GM21515 (cell line): Measurements from ENCODE around the gene PRR11.
"Not testable (repeated sequence)": the region's sequence is repeated elsewhere in the genome, so short reads cannot be mapped to it uniquely, and the experiment has no call there.

ENCODE experiments used
- ATAC-seq: cut with Tn5 transposase; IDR thresholded peaks from one replicate; pipeline ENCODE4 v1.9.1; 2021; ENCODE audit not compliant: unreplicated experiment

Gene PRR11

DNA sequence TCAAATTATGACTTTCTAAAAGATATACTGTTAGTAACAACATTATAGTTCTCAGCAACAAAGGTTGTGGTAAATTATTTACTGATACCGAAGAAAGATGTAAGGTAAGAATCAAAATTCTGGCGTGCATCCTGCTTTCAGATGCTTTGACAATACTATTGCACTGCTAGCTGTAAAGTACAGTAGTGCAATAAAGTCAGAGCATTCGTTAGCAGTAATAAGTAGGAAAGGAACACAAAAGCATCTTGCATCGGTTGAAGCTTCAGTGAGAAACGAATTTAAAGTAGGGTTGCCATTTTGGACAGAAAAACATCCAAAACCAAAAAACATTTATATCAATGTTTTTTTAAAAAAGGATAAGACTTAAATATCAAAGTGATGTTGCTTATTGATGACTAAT, 4.5 kb upstream of the PRR11 start:
- no peak for ATAC-seq

DNA sequence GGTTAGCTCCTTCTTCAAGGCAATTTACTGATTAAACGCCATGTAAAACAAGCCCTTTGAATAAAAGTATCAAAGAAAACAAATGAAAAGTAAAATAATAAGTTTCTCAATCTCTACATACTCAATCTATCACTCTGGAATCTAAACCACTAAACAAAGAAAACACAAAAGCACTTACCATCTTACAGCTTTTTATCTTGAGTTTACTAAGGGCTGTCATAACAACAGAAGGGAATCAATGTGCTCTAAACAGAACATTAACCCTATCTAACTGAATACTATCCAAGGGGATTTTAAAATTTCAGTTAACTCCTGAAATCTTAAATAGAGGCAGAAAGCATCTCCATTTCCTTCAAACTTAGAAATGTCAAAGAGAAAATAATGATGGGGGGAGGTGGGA, 4.0 kb upstream of the PRR11 start:
- no peak for ATAC-seq

DNA sequence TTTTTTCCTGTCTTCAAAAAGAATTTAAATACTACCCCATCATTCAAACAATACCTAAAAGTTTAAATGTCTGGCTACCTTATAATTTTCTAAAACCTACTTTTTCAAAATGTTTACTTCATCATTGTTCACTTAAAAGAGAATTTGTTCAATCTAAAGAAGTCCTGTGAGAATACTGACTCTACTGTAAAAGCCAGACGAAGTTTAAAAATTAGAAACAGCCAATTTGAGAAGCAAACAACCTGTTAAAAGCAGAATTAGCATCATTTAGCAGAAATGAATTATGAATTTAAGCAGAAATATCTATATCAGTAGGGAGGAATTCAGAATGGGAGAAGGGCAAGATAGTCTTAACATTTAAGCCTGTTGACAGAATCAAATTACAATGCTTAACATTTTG, 2.6 kb upstream of the PRR11 start:
- ATAC-seq = no peak

DNA sequence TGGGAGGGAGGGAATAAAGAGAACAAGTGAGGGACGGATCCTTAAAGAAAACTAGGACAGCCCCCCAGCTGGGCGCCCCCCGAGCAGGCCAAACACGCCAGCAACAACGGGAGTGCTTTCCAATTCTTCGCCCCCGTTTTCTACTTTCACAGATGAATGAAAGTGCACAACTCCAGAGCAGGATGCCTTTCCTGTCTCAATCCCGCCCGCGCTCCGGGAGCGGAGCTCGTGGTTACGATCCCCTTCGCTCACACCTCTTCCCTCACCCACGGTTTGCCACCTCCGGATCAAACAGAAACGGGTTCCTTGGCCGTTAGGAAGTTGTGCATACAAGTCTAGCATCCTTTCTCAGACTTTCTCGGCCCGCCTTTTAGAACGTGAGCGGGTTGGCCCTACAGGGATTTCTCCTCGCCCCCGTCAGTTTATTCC, 1.2 kb upstream of the PRR11 start:
- no peak for ATAC-seq

DNA sequence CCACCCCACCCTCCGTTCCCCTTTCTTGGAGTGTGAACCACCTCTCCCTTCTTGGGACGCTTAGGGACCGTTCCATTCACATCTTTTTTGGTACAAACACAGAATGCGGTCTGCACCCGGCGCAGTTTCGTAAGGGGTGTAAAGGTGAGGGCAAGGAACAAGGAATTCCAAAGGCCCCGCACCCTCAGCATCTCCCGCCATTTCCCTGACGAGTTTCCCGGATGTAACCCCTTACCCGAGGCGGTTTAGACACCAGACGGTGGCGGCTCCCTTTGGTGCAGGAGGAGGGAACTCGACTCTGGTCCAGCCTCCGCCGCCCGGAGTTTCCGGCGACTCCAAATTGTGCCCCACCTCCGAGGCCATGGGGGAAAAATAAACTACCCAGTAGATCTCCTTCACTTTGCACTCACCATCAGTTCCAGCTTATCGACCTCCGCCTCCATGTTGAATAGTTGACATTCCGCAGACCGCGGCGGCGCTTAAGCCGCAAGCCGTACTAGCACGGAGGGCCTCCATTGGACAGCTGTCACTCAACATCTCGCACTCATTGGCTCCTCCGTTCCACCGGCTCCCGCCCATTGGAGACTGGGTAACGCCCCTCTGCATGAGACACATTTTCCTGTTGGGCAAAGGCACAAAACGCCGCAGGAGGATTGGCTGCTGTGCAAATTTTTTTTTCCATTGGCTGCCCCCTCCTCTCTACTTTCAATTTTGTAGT, 666 bp upstream of the PRR11 start, which contains the start of gene SKA2:
Gene SKA2 (minus strand): TSS at position 466 of the 718 bp plus-strand sequence. CDS start 23 bp downstream, at position 443.
- peak; percentile 82 for ATAC-seq

DNA sequence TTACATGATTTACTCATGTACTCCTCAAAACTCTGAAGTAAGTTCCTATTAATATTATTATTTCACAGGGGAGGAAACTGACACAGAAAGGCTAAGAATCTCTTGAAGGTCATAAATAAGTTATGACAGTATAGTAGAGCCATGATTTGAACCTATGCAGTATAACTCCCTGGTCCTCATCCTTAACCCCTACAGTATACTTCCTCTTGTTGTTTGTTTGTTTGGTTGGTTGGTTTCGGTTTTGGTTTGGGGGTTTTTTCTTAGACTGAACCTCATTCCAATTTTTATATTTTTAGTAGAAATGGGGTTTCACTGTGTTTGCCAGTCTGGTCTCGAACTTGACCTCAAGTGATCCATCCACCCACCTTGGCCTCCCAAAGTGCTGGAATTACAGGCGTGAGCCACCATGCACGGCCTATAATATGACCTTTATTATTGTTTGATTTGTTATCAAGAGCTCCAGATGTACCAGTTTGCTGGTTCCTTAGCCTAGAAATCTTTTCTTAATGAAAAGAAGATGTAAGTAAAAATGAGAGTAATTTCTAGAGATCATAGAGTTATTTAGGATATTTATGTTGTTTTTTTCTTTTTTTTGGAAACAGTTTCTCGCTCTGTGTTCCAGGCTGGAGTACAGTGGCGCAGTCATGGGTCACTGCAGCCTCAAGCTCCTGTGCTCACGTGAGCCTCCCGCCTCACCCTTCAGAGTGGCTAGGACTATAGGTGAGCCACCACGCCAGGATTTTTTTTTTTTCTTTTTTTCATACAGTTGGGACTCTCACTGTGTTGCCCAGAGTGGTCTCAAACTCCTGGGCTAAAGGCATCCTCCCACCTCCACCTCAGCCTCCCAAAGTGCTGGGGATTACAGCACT, 4.8 kb downstream of the PRR11 start:
- ATAC-seq = no peak

DNA sequence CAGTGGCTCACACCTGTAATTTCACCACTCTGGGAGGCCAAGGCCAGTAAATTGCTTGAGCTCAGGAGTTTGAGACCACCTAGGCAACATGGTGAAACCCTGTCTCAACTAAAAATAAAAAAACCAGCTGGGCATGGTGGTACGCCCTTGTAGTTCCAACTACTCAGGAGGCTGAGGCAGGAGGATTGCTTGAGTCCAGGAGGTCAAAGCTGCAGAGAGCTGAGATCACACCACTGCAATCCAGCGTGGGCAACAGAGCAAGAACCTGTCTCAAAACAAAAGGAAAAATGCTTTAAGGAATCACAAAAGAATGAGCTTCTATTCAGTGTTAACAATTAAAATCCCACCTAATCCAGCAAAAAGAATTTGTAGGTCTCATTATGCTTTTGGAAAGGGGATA, 5.9 kb downstream of the PRR11 start:
- ATAC-seq = no peak

DNA sequence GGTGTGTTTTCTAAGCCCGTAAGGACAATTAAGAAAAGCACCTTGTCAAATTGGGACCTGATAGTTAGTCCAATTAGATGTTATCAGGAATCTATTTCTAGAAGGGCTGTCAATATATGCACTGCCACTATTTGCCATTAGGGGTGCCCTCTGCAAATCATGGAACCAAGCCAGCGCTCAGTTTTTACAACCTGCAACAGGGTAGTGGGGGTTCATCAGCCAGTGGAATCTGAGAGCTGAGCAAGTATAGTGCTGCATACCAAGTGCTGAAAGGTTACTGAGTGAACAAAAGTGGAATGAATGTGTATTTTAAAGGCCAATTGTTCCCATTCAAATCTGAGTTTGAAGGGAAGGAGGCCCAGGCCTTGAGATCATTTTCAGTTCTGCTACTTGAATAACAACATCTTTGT, 10.4 kb downstream of the PRR11 start:
- ATAC-seq = no peak

DNA sequence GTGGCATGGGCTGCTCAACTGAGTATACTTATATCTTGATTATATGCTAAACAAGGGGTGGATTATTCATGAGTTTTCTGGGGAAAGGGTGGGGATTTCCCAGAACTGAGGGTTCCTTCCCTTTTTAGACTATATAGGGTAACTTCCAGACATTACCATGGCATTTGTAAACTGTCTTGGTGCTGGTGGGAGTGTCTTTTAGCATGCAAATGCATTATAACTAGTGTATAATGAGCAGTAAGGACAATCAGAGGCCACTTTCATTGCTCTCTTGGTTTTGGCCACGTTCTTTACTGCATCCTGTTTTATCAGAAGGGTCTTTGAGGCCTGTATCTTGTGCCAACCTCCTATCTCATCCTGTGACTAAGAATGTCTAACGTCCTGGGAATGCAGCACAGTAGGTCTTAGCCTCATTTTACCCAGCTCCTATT, 12.0 kb downstream of the PRR11 start:
- no peak for ATAC-seq

DNA sequence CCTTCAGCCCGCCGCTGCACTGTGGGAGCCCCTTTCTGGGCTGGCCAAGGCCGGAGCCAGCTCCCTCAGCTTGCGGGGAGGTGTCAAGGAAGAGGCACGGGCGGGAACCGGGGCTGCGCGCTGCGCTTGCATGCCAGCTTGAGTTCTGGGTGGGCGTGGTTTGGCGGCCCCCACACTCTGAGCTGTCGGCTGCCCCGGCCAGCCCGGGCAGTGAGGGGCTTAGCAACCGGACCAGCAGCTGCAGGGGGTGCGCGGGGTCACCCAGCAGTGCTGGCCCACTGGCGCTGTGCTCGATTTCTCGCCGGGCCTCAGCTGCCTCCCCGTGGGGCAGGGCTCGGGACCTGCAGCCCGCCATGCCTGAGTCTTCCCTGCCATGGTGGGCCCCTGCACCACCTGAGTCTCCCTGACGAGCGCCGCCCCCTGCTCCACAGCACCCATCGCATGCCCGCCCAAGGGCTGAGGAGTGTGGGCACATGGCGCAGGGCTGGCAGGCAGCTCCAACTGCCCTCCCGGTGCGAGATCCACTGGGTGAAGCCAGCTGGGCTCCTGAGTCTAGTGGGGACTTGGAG, 17.0 kb downstream of the PRR11 start:
- no peak for ATAC-seq

DNA sequence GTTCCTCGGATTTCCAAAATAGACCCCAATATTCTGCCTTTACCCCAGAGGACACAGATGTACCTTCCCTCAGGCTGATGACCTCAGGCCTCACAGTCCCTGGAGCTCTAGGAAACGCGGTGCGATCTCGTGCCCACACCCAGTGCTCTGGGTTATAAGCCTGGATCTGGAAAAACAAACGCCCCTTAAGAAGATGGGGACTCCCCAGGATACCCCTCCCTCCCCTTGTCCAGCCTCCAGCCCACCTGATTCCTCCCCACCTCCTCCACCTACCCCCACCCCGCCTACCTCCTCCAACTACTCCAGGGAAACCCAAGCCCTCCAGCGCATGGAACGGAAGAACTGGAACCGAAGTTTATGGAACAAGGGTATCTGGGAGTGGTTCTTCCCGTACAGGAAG, 19.1 kb downstream of the PRR11 start:
- no peak for ATAC-seq

DNA sequence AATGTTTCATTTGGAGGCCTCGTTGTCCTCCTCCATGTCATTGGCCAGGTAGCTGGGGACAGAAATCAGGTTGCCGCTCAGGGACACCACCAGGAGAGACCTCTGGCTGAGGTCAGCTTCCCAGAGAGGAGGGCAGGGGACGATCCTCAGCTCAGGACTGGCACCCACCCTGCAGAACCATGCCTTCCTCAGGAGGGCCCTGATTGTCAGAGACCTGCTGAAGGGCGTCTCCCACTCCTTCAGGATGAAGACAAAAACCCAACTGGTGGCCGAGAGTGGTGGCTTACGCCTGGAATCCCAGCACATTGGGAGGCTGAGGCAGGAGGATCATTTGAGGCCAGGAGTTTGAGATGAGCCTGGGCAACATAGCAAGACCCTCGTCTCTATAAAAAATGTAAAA, 19.5 kb downstream of the PRR11 start:
- no peak for ATAC-seq

DNA sequence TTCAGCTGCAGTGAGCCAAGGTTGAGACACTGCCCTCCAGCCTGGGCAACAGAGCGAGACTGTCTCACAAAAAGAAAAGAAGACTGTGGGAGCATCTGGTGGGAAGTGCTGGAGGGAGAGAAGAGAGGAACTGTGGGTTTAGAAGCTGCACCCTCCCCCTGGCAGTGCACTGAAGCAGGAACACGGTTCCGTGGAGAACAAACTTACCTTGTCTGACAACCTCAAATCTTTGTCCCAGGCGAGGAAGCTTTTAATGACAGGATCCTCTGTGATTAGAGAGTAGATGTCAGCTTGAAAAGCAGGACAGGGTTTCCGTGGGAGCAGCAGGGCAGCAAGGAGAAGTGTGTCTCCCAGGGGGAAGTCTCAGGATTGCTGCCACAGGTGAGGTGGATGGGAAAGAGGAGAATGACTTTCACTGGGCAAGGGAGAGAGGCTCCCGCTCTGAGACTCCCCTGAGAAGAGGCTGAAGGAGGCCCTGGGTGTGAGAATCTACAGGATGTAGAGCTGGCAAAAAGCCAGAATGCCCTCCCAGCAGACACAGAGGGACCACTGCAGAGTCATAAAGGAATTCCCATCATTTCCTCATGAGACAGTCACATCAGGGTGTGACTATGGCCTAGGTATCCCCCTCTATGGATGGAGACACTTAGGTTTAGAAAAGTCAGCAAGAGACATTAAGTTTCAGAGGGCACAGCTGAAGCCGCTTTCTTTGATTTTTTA, 22.9 kb downstream of the PRR11 start:
- ATAC-seq = no peak

DNA sequence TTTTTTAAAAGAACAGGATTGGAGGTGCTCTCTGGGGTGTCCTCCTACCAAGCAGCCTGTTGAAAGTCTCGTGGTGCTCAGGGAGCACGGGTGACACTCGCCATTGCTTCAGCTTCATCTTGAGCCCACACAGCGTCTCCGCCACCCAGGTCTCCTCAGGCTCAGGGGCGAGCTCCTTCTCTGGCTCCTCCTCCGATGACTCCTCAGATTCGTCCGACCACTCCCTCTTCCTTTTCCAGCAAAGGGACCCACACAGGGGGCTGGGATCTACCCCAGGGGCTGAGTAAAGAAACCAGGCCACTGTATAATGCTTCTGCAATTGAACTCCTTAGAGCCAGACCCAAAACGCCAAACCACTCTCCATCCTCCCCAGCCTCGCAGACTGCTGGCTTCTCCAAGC, 24.1 kb downstream of the PRR11 start:
- not testable (repeated sequence) for ATAC-seq

DNA sequence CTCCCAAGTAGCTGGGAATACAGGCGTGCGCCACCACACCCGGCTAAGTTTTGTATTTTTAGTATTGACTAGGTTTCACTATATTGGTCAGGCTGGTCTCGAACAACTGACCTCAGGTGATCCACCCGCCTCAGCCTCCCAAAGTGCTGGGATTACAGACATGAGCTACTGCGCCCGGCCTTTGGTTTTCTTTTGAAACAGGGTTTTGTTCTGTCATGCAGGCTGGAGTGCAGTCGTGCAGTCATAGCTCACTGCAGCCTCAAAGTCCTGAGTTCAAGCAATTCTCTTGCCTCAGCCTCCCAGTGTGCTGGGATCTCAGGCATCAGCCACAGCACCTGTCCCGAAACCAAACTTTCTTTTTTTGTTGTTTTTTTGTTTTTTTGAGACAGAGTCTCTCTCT, 25.1 kb downstream of the PRR11 start:
- ATAC-seq = no peak

DNA sequence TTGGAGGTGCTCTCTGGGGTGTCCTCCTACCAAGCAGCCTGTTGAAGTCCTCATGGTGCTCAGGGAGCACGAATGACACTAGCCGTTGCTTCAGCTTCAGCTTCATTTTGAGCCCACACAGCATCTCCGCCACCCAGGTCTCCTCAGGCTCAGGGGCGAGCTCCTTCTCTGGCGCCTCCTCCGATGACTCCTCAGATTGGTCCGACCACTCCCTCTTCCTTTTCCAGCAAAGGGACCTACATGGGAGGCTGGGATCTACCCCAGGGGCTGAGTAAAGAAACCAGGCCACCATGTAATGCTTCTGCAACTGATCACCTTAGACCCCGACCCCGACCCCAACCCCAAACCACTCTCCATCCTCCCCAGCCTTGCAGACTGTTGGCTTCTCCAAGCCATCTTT, 25.9 kb downstream of the PRR11 start:
- no peak for ATAC-seq

DNA sequence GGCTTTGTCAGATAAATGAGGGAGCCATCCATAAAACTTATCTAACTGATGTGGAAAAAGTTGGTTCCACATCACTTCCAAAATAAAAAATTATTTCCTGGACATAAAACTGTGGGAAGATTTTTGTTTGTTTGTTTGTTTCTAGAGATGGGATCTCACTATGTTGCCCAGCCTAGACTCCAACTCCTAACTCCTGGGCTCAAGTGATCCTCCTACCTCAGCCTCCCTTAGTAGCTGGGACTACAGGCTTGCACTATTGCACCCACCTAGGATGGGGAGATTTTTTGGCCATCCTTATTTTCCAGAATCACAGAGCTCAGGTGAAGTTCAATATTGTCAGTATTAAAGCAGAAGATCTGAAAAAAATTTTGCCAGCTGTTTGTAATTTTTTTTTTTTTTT, 30.5 kb downstream of the PRR11 start:
- no peak for ATAC-seq

DNA sequence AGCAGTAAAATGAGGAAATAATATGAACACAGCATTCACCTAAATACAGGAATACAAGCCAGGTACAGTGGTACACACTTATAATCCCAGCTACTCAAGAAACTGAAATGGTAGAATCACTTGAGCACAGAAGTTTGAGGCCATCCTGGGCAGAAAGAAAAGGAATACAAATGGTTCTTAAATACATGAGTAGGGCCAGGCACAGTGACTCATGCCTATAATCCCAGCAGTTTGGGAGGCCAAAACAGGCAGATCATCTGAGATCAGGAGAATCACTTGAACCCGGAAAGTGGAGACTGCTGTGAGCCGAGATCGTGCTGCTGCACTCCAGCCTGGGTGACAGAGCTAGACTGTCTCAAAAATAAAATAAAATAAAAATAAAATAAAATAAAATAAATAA, 31.3 kb downstream of the PRR11 start:
- ATAC-seq = no peak

DNA sequence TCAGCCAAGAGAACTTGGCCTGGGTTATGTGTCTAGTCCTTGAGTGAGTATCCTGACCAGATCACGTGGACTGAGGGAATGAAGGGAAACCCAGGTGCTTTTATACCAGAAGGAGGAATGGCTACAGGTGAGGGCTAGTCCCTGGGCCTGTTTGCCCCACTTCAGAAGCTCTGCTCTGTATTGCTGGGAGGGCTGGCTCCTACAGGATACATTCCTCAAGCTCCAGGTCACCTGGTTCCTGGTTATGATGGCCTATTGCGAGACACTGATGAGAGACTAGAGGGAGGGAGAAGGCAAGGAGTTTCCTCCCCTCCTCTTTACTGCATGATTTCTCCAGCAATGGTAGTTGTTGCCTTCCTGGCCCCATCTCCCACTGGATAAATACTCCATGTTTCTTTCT, 35.3 kb downstream of the PRR11 start:
- ATAC-seq = no peak

DNA sequence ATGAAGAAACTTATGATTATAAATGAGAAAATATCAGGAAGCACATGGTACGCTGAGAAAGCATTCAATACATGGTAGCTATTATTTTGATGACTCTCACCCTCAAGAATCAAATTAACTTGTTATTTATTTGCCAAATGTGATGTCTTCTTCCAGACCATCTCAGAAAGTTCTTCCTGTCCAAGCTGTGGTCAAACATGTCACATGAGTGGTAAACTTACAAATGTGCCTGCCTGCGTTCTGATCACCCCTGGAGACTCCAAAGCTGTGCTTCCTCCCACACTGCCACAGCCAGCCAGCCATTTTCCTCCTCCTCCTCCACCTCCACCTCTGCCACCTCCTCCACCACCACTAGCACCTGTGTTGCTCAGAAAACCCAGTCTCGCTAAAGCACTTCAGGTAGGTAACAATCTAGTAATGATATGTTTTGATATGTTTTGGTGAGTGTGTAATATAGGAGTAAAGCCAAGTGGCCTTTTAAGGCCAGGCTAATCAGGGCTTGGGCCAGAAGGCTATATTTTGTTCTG, 37.9 kb downstream of the PRR11 start:
- no peak for ATAC-seq

DNA sequence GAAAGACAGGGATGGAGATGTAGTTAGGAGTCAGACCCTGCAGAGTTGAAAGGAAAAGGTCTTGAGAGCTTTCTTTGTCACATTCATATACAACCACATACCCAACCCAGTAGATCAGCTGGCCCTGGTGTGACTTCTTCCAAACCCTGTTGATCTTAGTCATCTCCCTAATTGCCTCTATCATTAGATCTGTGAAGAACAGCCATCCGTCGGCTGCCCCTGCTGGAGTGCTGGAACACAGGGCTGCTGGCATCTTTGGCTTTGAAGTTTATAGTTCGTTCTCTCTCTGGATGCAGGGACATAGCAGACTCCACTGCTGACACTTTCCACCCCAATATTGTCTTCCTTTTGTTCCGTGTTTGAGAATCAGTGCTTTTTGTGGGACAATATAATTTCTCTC, 43.9 kb downstream of the PRR11 start:
- no peak for ATAC-seq
